22Rv1 (cell line): Measurements from ENCODE around the gene GASK1A.

Experiments
- ZFX ChIP-seq: fragments of 450-650 bp; IDR thresholded peaks from 2 replicates; pipeline ENCODE4 v1.6.1; 2017; ENCODE audit warnings: antibody characterized with exemption, borderline replicate concordance
- TF ChIP-seq, protein P1 (sequence below): fragments of 450-650 bp; IDR thresholded peaks from 2 replicates; pipeline ENCODE4 v1.5.1; 2017; ENCODE audit warnings: mild to moderate bottlenecking

DNA sequence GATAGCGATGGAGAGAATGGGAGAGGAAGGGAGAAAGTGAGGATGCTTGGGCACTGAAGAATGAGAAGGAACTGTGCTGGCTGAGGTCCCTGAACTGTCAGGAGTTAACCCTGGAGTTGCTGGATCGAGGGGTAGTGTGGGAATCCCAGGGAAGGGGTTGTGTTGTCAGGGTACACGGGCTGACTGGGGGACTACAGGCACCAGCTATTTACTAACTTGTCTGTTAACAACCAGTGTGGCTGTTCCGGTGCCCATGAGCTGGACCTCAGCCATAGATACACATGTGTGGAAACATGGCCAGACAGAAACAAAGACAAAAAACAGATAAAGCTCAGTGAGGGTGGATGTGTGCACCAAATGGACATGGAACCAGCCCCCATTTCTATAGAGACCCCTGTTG is 55.1 kb downstream of the GASK1A start:
- TF ChIP-seq, protein P1, sequence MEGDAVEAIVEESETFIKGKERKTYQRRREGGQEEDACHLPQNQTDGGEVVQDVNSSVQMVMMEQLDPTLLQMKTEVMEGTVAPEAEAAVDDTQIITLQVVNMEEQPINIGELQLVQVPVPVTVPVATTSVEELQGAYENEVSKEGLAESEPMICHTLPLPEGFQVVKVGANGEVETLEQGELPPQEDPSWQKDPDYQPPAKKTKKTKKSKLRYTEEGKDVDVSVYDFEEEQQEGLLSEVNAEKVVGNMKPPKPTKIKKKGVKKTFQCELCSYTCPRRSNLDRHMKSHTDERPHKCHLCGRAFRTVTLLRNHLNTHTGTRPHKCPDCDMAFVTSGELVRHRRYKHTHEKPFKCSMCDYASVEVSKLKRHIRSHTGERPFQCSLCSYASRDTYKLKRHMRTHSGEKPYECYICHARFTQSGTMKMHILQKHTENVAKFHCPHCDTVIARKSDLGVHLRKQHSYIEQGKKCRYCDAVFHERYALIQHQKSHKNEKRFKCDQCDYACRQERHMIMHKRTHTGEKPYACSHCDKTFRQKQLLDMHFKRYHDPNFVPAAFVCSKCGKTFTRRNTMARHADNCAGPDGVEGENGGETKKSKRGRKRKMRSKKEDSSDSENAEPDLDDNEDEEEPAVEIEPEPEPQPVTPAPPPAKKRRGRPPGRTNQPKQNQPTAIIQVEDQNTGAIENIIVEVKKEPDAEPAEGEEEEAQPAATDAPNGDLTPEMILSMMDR: no peak
- no peak for TF ChIP-seq ZFX
